Activated naive CD8-positive, alpha-beta T cell treated with anti-CD3 and anti-CD28 coated beads, Interleukin-2, amount 50 U/mL, for 24 hours (primary cell): ENCODE measurements around the gene SIAH2.
A peak's percentile ranks its signal among the peaks of the same experiment; 100 is the strongest.

Source experiments
- ATAC-seq: fragments of 150-1000 bp; cut with Tn5 transposase; one replicate; pipeline ENCODE4 v1.10.0; 2021
- DNase-seq: peaks from one replicate; pipeline ENCODE4 v3.0.0; 2021
- H3K27ac Mint-ChIP-seq: one replicate; pipeline ENCODE4 v1.8.0; 2021; ENCODE audit warnings: mild to moderate bottlenecking, mixed read lengths
- H3K27me3 Mint-ChIP-seq: one replicate; pipeline ENCODE4 v1.8.0; 2021; ENCODE audit warnings: mixed read lengths
- H3K36me3 Mint-ChIP-seq: one replicate; pipeline ENCODE4 v1.8.0; 2021; ENCODE audit warnings: low read depth, mixed read lengths
- H3K4me1 Mint-ChIP-seq: one replicate; pipeline ENCODE4 v1.8.0; 2021; ENCODE audit warnings: mixed read lengths
- H3K4me3 Mint-ChIP-seq: one replicate; pipeline ENCODE4 v1.8.0; 2021; ENCODE audit warnings: mild to moderate bottlenecking, moderate library complexity, mixed read lengths
- H3K9me3 Mint-ChIP-seq: one replicate; pipeline ENCODE4 v1.8.0; 2021; ENCODE audit warnings: mixed read lengths

SIAH2 gene

GRCh38 chr3:150763841-150764483 is 993 bp upstream of the SIAH2 start:
- DNase-seq (peak; percentile 63), ATAC-seq (peak; percentile 1)
- H3K27ac Mint-ChIP-seq = peak overlapping the region; percentile 100
- peak overlapping the region; percentile 99 for H3K4me3 Mint-ChIP-seq
- H3K27me3 Mint-ChIP-seq = peaks cover 1% of the 10 kb centered on the region
- peaks cover 60% of the 10 kb centered on the region for H3K4me1 Mint-ChIP-seq
- H3K36me3 Mint-ChIP-seq = peaks cover 38% of the 10 kb centered on the region
- no peaks in the 10 kb centered on the region for H3K9me3 Mint-ChIP-seq

GRCh38 chr3:150762662-150763121 is 277 bp downstream of the SIAH2 start:
- DNase-seq (no peak), ATAC-seq (no peak)
- H3K9me3 Mint-ChIP-seq = no peaks in the 10 kb centered on the region
- H3K4me1 Mint-ChIP-seq = peaks cover 66% of the 10 kb centered on the region
- H3K27ac Mint-ChIP-seq = peak overlapping the region; percentile 92
- peaks cover 1% of the 10 kb centered on the region for H3K27me3 Mint-ChIP-seq
- H3K4me3 Mint-ChIP-seq = peak overlapping the region; percentile 99
- H3K36me3 Mint-ChIP-seq = peaks cover 46% of the 10 kb centered on the region

DNA sequence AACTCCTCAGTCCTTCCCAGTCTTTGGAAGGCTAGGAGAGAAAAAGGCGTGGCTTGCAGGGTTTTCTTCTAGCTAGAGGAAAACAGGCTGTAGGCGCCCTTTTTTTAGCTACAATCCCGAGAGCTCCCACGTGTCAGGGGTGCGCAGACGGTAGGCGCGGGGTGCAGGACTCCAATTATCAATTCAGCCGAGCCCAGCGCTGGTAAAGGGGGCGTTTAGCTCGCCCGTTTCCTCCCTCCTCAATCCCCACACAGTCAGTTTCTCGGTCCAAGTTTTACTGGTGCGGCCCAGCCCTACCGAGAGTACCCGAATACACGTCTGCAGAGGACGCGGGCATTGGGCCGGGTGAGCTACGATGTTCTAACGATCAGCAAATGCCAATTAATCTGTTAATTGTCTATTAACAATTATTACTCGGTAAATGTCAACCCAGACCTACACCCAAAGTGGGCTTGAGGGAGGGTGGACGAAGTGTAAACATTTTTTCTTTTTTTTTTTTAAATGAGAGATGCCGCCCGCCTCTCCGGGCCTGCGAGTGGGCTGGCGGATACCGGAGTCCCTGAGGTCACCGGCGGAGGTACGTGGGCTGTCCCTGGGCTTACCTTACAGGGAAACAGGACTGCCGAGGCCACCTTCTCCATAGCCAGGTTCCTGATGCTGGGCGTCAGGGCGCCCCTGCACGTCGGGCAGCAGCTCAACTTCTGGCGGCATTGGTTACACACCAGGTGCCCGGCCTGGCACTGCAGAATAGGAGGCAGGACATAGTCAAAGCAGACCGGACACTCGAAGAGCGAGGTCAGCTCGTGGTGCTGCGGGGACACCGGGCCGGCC is 923 bp downstream of the SIAH2 start:
- DNase-seq (peak; percentile 40), ATAC-seq (no peak)
- Mint-ChIP-seq H3K4me3 (peak overlapping the region; percentile 94), H3K4me1 (peaks cover 66% of the 10 kb centered on the region), H3K27me3 (peaks cover 1% of the 10 kb centered on the region), H3K36me3 (peaks cover 52% of the 10 kb centered on the region), H3K9me3 (no peaks in the 10 kb centered on the region), H3K27ac (peak overlapping the region; percentile 92)

DNA sequence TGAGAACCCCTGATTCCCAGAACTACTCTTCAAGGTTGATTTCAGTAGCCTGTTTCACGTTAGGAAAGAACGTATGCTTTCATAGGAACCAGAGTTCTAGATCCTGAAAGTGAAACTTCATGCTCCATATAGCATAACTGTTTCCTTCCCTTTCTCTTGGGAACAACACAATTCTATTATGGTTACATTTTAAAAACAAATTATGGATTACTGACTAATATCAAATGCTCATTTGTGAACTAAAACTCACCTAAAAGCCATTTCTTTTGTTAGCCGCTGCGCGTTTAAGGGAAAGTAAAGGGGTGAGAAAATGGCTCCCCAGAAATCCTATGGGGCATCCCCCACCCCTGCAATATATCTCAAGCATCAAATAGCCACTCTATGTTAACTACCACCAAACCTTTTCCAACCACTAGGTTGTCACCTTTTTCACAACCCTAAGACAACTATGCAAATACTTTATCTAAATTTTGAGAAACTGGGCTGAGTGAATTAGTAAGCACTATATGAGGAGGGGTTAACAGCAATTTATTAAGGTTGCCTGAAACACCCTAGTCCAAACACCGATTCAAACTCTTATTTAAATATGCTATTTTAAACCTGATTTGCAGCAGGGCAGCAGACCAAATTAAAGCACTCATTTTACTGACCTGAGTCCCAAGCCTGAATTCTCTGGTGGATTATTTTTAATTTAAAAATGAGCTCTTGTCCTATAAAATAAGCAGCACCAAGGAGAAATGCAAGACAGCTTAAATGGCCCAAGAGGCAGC is 2.4 kb downstream of the SIAH2 start:
- Mint-ChIP-seq H3K27me3 (no peaks in the 10 kb centered on the region), H3K4me3 (peak overlapping the region; percentile 94), H3K27ac (peak overlapping the region; percentile 92), H3K4me1 (peaks cover 66% of the 10 kb centered on the region), H3K36me3 (peaks cover 66% of the 10 kb centered on the region), H3K9me3 (no peaks in the 10 kb centered on the region)
- peak; percentile 25 for ATAC-seq
- peak; percentile 62 for DNase-seq

DNA sequence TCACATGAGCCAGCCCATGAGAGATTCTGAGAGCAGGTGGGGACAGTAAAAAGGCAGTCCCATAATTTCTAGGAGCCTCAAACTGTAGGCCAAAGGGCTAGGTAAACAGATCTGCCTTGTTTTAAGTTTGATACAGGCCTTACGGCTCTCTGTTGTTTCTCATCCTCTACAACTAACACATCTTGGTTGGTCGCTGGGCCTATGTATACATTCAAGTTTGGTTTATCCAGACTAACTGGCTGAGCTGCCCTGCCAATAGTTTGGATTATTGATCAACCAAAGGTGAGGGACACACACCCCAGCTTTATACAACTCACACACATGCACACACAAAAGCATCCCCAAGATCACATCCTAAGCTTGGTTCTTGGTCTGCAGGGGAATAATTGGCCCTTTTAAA is 3.0 kb downstream of the SIAH2 start:
- peaks cover 62% of the 10 kb centered on the region for H3K4me1 Mint-ChIP-seq
- H3K36me3 Mint-ChIP-seq = peaks cover 69% of the 10 kb centered on the region

GRCh38 chr3:150759319-150759718 is 3.6 kb downstream of the SIAH2 start:
- H3K4me3 Mint-ChIP-seq = peak overlapping the region; percentile 94
- ATAC-seq = no peak
- H3K36me3 Mint-ChIP-seq = peaks cover 74% of the 10 kb centered on the region
- H3K27ac Mint-ChIP-seq = peak overlapping the region; percentile 92
- DNase-seq = no peak
- peaks cover 60% of the 10 kb centered on the region for H3K4me1 Mint-ChIP-seq
- no peaks in the 10 kb centered on the region for H3K9me3 Mint-ChIP-seq
- H3K27me3 Mint-ChIP-seq = no peaks in the 10 kb centered on the region

More for the DNA sequence above, 3.0 kb downstream of the SIAH2 start:
- H3K4me3 Mint-ChIP-seq = peak overlapping the region; percentile 94
- no peaks in the 10 kb centered on the region for H3K27me3 Mint-ChIP-seq
- no peaks in the 10 kb centered on the region for H3K9me3 Mint-ChIP-seq
- ATAC-seq (no peak), DNase-seq (no peak)
- peak overlapping the region; percentile 92 for H3K27ac Mint-ChIP-seq

DNA sequence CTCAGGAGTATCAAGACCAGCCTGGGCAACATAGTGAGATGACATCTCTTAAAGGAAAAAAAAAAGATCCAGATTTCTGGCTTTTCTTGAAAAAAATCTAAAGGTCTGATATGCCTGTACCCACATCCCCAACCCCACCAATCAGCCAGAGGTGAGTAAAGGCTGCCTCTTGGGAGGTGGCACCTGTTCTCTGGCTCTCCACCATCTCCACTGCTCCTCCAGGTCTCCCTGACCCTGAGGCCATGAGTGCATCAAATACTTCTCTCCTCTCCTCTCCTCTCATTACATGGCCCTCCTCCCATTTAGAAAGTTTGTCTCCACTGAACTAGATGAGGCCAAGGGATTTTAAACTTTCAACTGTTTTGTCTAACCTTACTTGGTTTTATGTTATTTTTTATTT is 5.2 kb downstream of the SIAH2 start:
- Mint-ChIP-seq H3K36me3 (peaks cover 85% of the 10 kb centered on the region), H3K27ac (peak overlapping the region; percentile 92), H3K4me3 (peak overlapping the region; percentile 94), H3K9me3 (no peaks in the 10 kb centered on the region), H3K4me1 (peaks cover 68% of the 10 kb centered on the region), H3K27me3 (no peaks in the 10 kb centered on the region)
- ATAC-seq (no peak), DNase-seq (no peak)

DNA sequence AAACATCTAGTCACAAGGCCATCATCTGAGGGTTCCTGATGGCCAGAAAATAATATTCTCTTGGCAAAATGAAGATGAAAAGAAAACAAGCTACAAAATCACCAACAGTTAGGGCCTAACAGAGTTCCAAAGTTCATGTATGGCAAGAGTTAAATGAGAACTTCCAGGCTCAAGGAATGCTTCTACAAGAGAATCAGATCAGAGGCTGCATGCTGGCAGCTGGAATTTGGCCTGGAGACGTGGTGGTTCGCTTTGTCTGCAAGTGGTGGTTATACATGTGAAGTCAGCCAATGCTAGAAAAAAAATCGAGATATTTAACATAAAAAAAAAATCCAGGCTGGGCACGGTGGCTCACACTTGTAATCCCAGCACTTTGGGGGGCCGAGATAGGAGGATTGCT is 5.6 kb downstream of the SIAH2 start:
- Mint-ChIP-seq H3K4me3 (peak overlapping the region; percentile 49), H3K36me3 (peaks cover 87% of the 10 kb centered on the region), H3K27me3 (no peaks in the 10 kb centered on the region), H3K4me1 (peaks cover 72% of the 10 kb centered on the region), H3K27ac (peak overlapping the region; percentile 92), H3K9me3 (no peaks in the 10 kb centered on the region)
- no peak for DNase-seq
- no peak for ATAC-seq

DNA sequence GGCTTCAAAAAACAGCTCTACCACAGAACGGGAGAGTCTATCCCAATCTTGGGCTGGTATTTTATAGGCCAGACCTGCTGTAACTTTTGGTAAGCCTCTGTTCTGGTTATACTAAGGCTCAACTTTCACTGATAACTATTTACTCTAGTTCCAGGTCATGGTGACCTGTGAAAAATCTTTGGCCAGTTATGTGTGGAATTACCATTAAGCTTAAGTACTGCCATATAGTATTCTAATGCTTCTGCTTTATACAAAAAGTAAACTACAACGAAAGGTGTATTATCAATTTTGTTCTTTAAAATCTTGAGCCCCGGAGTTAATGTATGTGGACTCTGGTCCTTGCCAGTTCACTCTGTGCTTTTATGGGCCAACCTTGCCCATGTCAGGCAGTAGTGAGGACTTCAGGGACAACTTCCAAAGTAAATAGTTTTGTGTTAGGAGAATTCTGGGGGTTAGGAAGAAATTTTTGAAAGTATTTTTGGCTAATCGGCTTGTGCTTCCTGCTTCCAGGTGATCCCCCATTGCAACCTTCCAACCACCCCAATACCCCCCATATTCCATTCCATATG is 6.4 kb downstream of the SIAH2 start:
- no peak for ATAC-seq
- no peak for DNase-seq
- Mint-ChIP-seq H3K27me3 (no peaks in the 10 kb centered on the region), H3K36me3 (peaks cover 87% of the 10 kb centered on the region), H3K27ac (peak overlapping the region; percentile 67), H3K9me3 (no peaks in the 10 kb centered on the region), H3K4me3 (peak overlapping the region; percentile 26), H3K4me1 (peaks cover 80% of the 10 kb centered on the region)

DNA sequence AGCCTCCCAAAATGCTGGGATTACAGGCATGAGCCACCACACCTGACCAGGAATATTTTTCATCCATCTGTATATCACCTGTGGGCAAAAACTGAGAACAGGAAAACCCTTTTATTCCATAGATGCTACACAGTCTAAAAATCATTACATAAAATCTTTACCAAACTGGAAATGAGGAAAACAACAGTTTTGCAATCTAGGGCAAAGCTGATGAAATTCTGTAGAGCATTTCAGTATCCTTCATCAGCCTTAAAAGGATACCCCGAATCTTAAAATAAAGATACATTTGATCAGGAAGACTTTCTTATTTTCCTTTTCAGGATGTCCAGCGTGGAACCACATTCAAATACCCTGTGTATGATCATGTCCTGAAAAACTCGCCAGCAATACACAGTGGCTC is 7.1 kb downstream of the SIAH2 start:
- Mint-ChIP-seq H3K9me3 (no peaks in the 10 kb centered on the region), H3K36me3 (peaks cover 87% of the 10 kb centered on the region), H3K27ac (peak overlapping the region; percentile 67), H3K4me1 (peaks cover 87% of the 10 kb centered on the region), H3K27me3 (no peaks in the 10 kb centered on the region), H3K4me3 (no peak overlapping the region)
- DNase-seq (no peak), ATAC-seq (no peak)

GRCh38 chr3:150754896-150755295 is 8.1 kb downstream of the SIAH2 start:
- DNase-seq (no peak), ATAC-seq (no peak)
- H3K4me3 Mint-ChIP-seq = peak overlapping the region; percentile 17
- no peaks in the 10 kb centered on the region for H3K27me3 Mint-ChIP-seq
- H3K4me1 Mint-ChIP-seq = peaks cover 91% of the 10 kb centered on the region
- peaks cover 87% of the 10 kb centered on the region for H3K36me3 Mint-ChIP-seq
- peak overlapping the region; percentile 39 for H3K27ac Mint-ChIP-seq
- H3K9me3 Mint-ChIP-seq = no peaks in the 10 kb centered on the region

DNA sequence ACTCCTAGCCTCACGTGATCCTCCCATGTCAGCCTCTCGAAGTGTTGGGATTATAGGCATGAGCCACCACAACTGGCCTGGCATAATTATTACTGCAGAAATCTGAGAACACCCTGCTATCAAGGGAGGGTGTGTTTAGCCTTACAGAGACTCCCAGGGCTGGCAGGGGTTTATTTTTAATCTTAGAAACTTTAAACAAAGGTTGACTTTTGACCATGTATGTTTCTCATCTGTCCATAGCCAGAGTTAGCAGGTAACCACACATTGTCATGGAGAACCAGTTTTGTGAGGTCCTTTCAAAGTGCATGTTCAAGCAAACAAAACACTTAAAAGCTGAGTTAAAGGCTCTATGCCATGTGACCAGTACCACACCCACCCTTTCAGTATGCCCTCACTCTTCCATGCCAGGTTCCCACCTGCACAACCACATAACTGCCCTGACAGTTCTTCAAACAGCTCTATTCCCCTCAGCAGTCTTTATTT is 11.1 kb downstream of the SIAH2 start:
- peak overlapping the region; percentile 63 for H3K27ac Mint-ChIP-seq
- no peak for ATAC-seq

GRCh38 chr3:150749255-150749654 is 13.7 kb downstream of the SIAH2 start:
- Mint-ChIP-seq H3K36me3 (peaks cover 81% of the 10 kb centered on the region), H3K4me3 (no peak overlapping the region), H3K27ac (peak overlapping the region; percentile 71), H3K9me3 (no peaks in the 10 kb centered on the region), H3K4me1 (peaks cover 94% of the 10 kb centered on the region), H3K27me3 (no peaks in the 10 kb centered on the region)
- no peak for DNase-seq
- ATAC-seq = no peak

More for the DNA sequence above, 11.1 kb downstream of the SIAH2 start:
- Mint-ChIP-seq H3K4me1 (peaks cover 91% of the 10 kb centered on the region), H3K36me3 (peaks cover 83% of the 10 kb centered on the region), H3K4me3 (peak overlapping the region; percentile 21), H3K9me3 (no peaks in the 10 kb centered on the region), H3K27me3 (no peaks in the 10 kb centered on the region)
- DNase-seq = no peak

- ATAC-seq = no peak
- Mint-ChIP-seq H3K4me1 (peaks cover 94% of the 10 kb centered on the region), H3K27ac (peak overlapping the region; percentile 71), H3K36me3 (peaks cover 81% of the 10 kb centered on the region), H3K4me3 (no peak overlapping the region), H3K9me3 (no peaks in the 10 kb centered on the region), H3K27me3 (no peaks in the 10 kb centered on the region)
- DNase-seq = no peak
These were observed 14.3 kb downstream of the SIAH2 start for GRCh38 chr3:150748684-150749047.
